WTC11 (cell line): ENCODE data around the gene ZNF236. TPM values are rescaled to one million over a fixed set of nuclear protein-coding genes. Genes with fewer than 3 reads are reported as not detected.
"Not testable (repeated sequence)": the region's sequence is repeated elsewhere in the genome, so short reads cannot be mapped to it uniquely, and the experiment has no call there.

Experiments
- ATAC-seq: fragments of 200-7000 bp; cut with Tn5 transposase; 2 replicates; pipeline ENCODE4 v1.10.0; 2021; ENCODE audit warnings: mild to moderate bottlenecking, moderate library complexity
- CTCF ChIA-PET: fragments of 300-600 bp; sonication (Branson Sonifier 250); formaldehyde crosslinking; loops from one replicate; lab custom pipeline; 2021; ENCODE audit warnings: antibody characterized with exemption; lab: Charles Lee
- POLR2A ChIA-PET: fragments of 350-600 bp; sonication (Branson Sonifier 250); formaldehyde crosslinking; loops from one replicate; lab custom pipeline; 2021; ENCODE audit warnings: antibody characterized with exemption; lab: Charles Lee
- DNase-seq: peaks from one replicate; pipeline ENCODE4 v3.0.0; 2021; ENCODE audit warnings: low spot score
- H3K27ac Mint-ChIP-seq: 2 replicates; pipeline ENCODE4 v1.8.0; 2021; ENCODE audit warnings: mixed read lengths
- H3K27me3 Mint-ChIP-seq: 2 replicates; pipeline ENCODE4 v1.8.0; 2021; ENCODE audit warnings: low read depth, mild to moderate bottlenecking, moderate library complexity, mixed read lengths
- H3K36me3 Mint-ChIP-seq: 2 replicates; pipeline ENCODE4 v1.8.0; 2021; ENCODE audit warnings: mixed read lengths
- H3K4me1 Mint-ChIP-seq: 2 replicates; pipeline ENCODE4 v1.8.0; 2022; ENCODE audit warnings: mixed read lengths
- H3K4me3 Mint-ChIP-seq: 2 replicates; pipeline ENCODE4 v1.8.0; 2021; ENCODE audit warnings: mild to moderate bottlenecking, moderate library complexity, mixed read lengths
- H3K9me3 Mint-ChIP-seq: 2 replicates; pipeline ENCODE4 v1.8.0; 2021; ENCODE audit warnings: mixed read lengths
- EMX1 ChIP-seq: fragments of 250-450 bp; sonication (Bioruptor Pico); IDR thresholded peaks from 2 replicates; pipeline ENCODE4 v1.8.0; 2021; ENCODE audit warnings: mild to moderate bottlenecking
- NR1H2 ChIP-seq: sonication (generic); formaldehyde crosslinking; IDR thresholded peaks from 2 replicates; pipeline ENCODE4 v1.9.0; 2021; ENCODE audit warnings: mild to moderate bottlenecking, moderate library complexity, missing genetic modification reagents
- PRRX2 ChIP-seq: fragments of 250-450 bp; sonication (Bioruptor Pico); IDR thresholded peaks from 2 replicates; pipeline ENCODE4 v1.8.0; 2021; ENCODE audit warnings: mild to moderate bottlenecking
- TCF7 ChIP-seq: sonication (generic); formaldehyde crosslinking; IDR thresholded peaks from 2 replicates; pipeline ENCODE4 v1.8.0; 2022; ENCODE audit warnings: mild to moderate bottlenecking, low read depth, missing genetic modification reagents, moderate library complexity
- ZNF423 ChIP-seq: fragments of 250-450 bp; sonication (Bioruptor Pico); IDR thresholded peaks from 2 replicates; pipeline ENCODE4 v2.1.2; 2022; ENCODE audit warnings: mild to moderate bottlenecking, moderate library complexity
- total RNA-seq: library from RNA; stranded (reverse); gene quantifications from 3 replicates; pipeline ENCODE4 v1.2.3, GENCODE V29; 2021
- TF ChIP-seq, protein P1 (sequence below): sonication (generic); formaldehyde crosslinking; IDR thresholded peaks from 2 replicates; pipeline ENCODE4 v1.8.1; 2023; ENCODE audit warnings: mild to moderate bottlenecking, missing genetic modification reagents
- TF ChIP-seq, protein P2 (sequence below): sonication (generic); formaldehyde crosslinking; IDR thresholded peaks from 2 replicates; pipeline ENCODE4 v1.8.1; 2023; ENCODE audit warnings: mild to moderate bottlenecking, missing genetic modification reagents, moderate library complexity
- TF ChIP-seq, protein P3 (sequence below): sonication (generic); formaldehyde crosslinking; IDR thresholded peaks from 2 replicates; pipeline ENCODE4 v1.8.1; 2022; ENCODE audit warnings: mild to moderate bottlenecking, moderate library complexity, missing genetic modification reagents
- TF ChIP-seq, protein P4 (sequence below): sonication (generic); formaldehyde crosslinking; IDR thresholded peaks from 2 replicates; pipeline ENCODE4 v1.8.1; 2023; ENCODE audit warnings: mild to moderate bottlenecking, missing genetic modification reagents, moderate library complexity
- TF ChIP-seq, protein P5 (sequence below): fragments of 250-450 bp; sonication (Bioruptor Pico); IDR thresholded peaks from 2 replicates; pipeline ENCODE4 v1.8.0; 2021; ENCODE audit warnings: mild to moderate bottlenecking
- TF ChIP-seq, protein P6 (sequence below): sonication (generic); formaldehyde crosslinking; IDR thresholded peaks from 2 replicates; pipeline ENCODE4 v1.8.0; 2022; ENCODE audit warnings: missing genetic modification reagents
- TF ChIP-seq, protein P7 (sequence below): sonication (generic); formaldehyde crosslinking; IDR thresholded peaks from 2 replicates; pipeline ENCODE4 v1.8.0; 2023; ENCODE audit warnings: missing genetic modification reagents

ZNF236 gene
- total RNA-seq, 1 experiment from 2014 or later: 19.9 TPM

DNA sequence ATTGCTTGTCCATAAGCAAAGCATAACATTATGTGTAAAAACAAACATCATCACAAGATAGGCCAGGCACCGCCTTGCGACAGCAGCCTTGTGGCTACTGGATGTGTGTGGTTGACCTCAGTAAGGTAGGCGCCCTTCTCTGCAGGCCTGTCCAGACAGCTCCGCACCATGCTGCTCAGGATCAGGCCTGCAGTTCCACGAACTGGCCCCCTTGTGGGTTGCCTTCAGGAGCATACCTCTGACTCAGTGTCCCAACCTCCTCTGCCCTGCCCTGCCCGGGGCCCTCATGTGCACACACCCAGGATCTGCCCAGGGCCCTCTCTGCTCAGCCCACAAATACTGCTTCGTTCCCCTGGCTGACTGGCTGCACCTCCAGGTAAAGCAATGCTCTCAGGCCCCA, 16.1 kb upstream of the ZNF236 start:
- Mint-ChIP-seq H3K27me3 (no peaks in the 10 kb centered on the region; the same call in 1 of the 2 replicates), H3K9me3 (no peaks in the 10 kb centered on the region), H3K4me1 (peaks cover 15% of the 10 kb centered on the region), H3K27ac (no peak overlapping the region), H3K4me3 (no peak overlapping the region)
- ChIA-PET CTCF (interaction anchor here (1.3 kb wide), 1 partner anchor 17 kb away, joined by 3 read pairs; no protein-coding TSS in a partner anchor), POLR2A (no interaction called here)
- DNase-seq (no peak), ATAC-seq (no peak)
- TF ChIP-seq, protein P1, sequence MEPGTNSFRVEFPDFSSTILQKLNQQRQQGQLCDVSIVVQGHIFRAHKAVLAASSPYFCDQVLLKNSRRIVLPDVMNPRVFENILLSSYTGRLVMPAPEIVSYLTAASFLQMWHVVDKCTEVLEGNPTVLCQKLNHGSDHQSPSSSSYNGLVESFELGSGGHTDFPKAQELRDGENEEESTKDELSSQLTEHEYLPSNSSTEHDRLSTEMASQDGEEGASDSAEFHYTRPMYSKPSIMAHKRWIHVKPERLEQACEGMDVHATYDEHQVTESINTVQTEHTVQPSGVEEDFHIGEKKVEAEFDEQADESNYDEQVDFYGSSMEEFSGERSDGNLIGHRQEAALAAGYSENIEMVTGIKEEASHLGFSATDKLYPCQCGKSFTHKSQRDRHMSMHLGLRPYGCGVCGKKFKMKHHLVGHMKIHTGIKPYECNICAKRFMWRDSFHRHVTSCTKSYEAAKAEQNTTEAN (CRISPR knock-in tag): no peak
- TF ChIP-seq ZNF423 (no peak), TCF7 (CRISPR knock-in tag) (no peak), NR1H2 (CRISPR knock-in tag) (no peak), EMX1 (no peak)
- TF ChIP-seq, protein P2, sequence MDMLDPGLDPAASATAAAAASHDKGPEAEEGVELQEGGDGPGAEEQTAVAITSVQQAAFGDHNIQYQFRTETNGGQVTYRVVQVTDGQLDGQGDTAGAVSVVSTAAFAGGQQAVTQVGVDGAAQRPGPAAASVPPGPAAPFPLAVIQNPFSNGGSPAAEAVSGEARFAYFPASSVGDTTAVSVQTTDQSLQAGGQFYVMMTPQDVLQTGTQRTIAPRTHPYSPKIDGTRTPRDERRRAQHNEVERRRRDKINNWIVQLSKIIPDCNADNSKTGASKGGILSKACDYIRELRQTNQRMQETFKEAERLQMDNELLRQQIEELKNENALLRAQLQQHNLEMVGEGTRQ (CRISPR knock-in tag): no peak
- TF ChIP-seq, protein P3, sequence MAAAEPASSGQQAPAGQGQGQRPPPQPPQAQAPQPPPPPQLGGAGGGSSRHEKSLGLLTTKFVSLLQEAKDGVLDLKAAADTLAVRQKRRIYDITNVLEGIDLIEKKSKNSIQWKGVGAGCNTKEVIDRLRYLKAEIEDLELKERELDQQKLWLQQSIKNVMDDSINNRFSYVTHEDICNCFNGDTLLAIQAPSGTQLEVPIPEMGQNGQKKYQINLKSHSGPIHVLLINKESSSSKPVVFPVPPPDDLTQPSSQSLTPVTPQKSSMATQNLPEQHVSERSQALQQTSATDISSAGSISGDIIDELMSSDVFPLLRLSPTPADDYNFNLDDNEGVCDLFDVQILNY (CRISPR knock-in tag): no peak
- TF ChIP-seq, protein P4, sequence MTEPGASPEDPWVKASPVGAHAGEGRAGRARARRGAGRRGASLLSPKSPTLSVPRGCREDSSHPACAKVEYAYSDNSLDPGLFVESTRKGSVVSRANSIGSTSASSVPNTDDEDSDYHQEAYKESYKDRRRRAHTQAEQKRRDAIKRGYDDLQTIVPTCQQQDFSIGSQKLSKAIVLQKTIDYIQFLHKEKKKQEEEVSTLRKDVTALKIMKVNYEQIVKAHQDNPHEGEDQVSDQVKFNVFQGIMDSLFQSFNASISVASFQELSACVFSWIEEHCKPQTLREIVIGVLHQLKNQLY (CRISPR knock-in tag): no peak
- TF ChIP-seq, protein P5, sequence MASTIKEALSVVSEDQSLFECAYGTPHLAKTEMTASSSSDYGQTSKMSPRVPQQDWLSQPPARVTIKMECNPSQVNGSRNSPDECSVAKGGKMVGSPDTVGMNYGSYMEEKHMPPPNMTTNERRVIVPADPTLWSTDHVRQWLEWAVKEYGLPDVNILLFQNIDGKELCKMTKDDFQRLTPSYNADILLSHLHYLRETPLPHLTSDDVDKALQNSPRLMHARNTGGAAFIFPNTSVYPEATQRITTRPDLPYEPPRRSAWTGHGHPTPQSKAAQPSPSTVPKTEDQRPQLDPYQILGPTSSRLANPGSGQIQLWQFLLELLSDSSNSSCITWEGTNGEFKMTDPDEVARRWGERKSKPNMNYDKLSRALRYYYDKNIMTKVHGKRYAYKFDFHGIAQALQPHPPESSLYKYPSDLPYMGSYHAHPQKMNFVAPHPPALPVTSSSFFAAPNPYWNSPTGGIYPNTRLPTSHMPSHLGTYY (CRISPR knock-in tag): no peak
- TF ChIP-seq, all 79 proteins: peak for 0
- H3K36me3 Mint-ChIP-seq: no peaks in the 10 kb centered on the region

DNA sequence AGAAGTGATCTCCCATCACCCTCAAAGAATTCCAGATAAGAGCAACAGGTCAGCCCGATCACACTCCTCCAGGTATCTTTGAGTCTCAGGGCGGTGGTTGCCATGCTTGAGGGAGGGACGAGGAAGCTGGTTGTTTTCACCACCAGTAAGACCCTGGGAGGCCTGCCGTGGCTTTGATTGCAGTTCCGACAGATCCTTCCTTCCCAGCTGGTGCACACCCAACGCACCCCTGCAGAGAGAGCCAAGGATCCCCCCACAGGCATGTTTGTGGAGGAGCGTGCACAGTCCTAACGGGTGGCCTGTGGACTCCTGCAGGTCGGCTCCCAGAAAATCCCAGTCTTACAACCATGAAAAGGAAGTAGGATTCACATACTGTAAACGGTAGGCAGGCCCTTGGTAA, 13.8 kb upstream of the ZNF236 start:
- peaks cover 12% of the 10 kb centered on the region for H3K4me1 Mint-ChIP-seq
- no peak for DNase-seq
- H3K4me3 Mint-ChIP-seq: no peak overlapping the region
- ChIA-PET CTCF (interaction anchor here (0.6 to 0.7 kb wide), 2 partner anchors 494 to 1583 kb away, joined by 3 to 6 read pairs; no protein-coding TSS in a partner anchor), POLR2A (no interaction called here)
- H3K27ac Mint-ChIP-seq: no peak overlapping the region
- TF ChIP-seq PRRX2 (CRISPR knock-in tag): no peak
- TF ChIP-seq, protein P6, sequence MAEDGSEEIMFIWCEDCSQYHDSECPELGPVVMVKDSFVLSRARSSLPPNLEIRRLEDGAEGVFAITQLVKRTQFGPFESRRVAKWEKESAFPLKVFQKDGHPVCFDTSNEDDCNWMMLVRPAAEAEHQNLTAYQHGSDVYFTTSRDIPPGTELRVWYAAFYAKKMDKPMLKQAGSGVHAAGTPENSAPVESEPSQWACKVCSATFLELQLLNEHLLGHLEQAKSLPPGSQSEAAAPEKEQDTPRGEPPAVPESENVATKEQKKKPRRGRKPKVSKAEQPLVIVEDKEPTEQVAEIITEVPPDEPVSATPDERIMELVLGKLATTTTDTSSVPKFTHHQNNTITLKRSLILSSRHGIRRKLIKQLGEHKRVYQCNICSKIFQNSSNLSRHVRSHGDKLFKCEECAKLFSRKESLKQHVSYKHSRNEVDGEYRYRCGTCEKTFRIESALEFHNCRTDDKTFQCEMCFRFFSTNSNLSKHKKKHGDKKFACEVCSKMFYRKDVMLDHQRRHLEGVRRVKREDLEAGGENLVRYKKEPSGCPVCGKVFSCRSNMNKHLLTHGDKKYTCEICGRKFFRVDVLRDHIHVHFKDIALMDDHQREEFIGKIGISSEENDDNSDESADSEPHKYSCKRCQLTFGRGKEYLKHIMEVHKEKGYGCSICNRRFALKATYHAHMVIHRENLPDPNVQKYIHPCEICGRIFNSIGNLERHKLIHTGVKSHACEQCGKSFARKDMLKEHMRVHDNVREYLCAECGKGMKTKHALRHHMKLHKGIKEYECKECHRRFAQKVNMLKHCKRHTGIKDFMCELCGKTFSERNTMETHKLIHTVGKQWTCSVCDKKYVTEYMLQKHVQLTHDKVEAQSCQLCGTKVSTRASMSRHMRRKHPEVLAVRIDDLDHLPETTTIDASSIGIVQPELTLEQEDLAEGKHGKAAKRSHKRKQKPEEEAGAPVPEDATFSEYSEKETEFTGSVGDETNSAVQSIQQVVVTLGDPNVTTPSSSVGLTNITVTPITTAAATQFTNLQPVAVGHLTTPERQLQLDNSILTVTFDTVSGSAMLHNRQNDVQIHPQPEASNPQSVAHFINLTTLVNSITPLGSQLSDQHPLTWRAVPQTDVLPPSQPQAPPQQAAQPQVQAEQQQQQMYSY: no peak
- TF ChIP-seq, protein P7, sequence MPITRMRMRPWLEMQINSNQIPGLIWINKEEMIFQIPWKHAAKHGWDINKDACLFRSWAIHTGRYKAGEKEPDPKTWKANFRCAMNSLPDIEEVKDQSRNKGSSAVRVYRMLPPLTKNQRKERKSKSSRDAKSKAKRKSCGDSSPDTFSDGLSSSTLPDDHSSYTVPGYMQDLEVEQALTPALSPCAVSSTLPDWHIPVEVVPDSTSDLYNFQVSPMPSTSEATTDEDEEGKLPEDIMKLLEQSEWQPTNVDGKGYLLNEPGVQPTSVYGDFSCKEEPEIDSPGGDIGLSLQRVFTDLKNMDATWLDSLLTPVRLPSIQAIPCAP (CRISPR knock-in tag): no peak
- no peaks in the 10 kb centered on the region for H3K36me3 Mint-ChIP-seq
- ATAC-seq: no peak
- no peaks in the 10 kb centered on the region for H3K9me3 Mint-ChIP-seq
- H3K27me3 Mint-ChIP-seq: no peaks in the 10 kb centered on the region

DNA sequence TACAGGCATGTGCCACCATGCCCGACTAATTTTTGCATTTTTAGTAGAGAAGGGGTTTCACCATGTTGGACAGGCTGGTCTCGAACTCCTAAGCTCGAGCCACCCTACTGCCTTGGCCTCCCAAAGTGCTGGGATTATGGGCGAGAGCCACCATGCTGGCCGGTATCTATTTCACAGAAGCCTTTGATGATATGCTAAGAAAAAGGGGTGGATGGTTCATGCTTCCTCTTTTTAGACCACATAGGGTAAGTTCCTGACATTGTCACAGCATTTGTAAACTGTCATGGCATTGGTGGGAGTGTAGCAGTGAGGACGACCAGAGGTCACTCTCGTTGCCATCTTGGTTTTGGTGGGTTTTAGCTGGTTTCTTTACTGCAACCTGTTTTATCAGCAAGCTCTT, 10.8 kb upstream of the ZNF236 start:
- H3K4me3 Mint-ChIP-seq, ATAC-seq, POLR2A ChIA-PET: not testable (repeated sequence)

More for the DNA sequence above, 10.8 kb upstream of the ZNF236 start:
- DNase-seq, H3K27ac Mint-ChIP-seq, H3K9me3 Mint-ChIP-seq, H3K27me3 Mint-ChIP-seq, H3K4me1 Mint-ChIP-seq, H3K36me3 Mint-ChIP-seq: not testable (repeated sequence)
- CTCF ChIA-PET: interaction anchor here (1.4 to 1.8 kb wide), 2 partner anchors 8 to 10 kb away, joined by 4 to 6 read pairs; no protein-coding TSS in a partner anchor
